Measurements from ENCODE around the gene PPP1R14B. TPM values are rescaled to one million over a fixed set of nuclear protein-coding genes. Genes with fewer than 3 reads are reported as not detected.

The PPP1R14B gene
- total RNA-seq, 1 experiment from 2014 or later, result 583 TPM

- TF ChIP-seq CTCF (IDR thresholded peaks at IDR 0.05; ENCODE audit: unreplicated experiment), result no peak
- BruUV-seq (replicated peaks), result no TSS peak
- peaks cover 5% of the 10 kb centered on the region for H3K36me3 Mint-ChIP-seq (ENCODE audit: insufficient read depth, unreplicated experiment)
- H3K27ac Mint-ChIP-seq (ENCODE audit: low read depth, unreplicated experiment), result no peak overlapping the region
- peaks cover 6% of the 10 kb centered on the region for H3K4me1 Mint-ChIP-seq (ENCODE audit: insufficient read depth, unreplicated experiment)
- POLR2A ChIA-PET, result interaction anchor here (0.8 to 2.5 kb wide), 5 partner anchors 14 to 52 kb away, joined by 5 to 53 read pairs (median 8); partner anchors contain the start of genes BAD, ESRRA and GPR137
- CTCF ChIA-PET, result interaction anchor here (0.6 to 4.5 kb wide), 4 partner anchors 12 to 99 kb away, joined by 3 to 65 read pairs (median 20); partner anchors contain the start of gene CATSPERZ
- intact Hi-C loops (cut with micrococcal nuclease), result loop anchor here (2.0 to 5.0 kb wide), 4 partner anchors 34 to 104 kb away; partner anchors contain the start of genes CATSPERZ, GPR137 and RPS6KA4
- no peak overlapping the region for H3K4me3 Mint-ChIP-seq (ENCODE audit: unreplicated experiment)
- DNase-seq (ENCODE audit: unreplicated experiment), result no peak
- H3K9me3 Mint-ChIP-seq (ENCODE audit: unreplicated experiment), result no peaks in the 10 kb centered on the region
- no peaks in the 10 kb centered on the region for H3K27me3 Mint-ChIP-seq (ENCODE audit: insufficient read depth, unreplicated experiment)
These were observed 6.3 kb upstream of the PPP1R14B start for GRCh38 chr11:64253043-64253442.

GRCh38 chr11:64252003-64252872 lies 5.5 kb upstream of the PPP1R14B start:
- BruUV-seq (replicated peaks), result no TSS peak
- Mint-ChIP-seq H3K9me3 (ENCODE audit: unreplicated experiment) (no peaks in the 10 kb centered on the region), H3K36me3 (ENCODE audit: insufficient read depth, unreplicated experiment) (no peaks in the 10 kb centered on the region), H3K27me3 (ENCODE audit: insufficient read depth, unreplicated experiment) (no peaks in the 10 kb centered on the region), H3K4me3 (ENCODE audit: unreplicated experiment) (peak overlapping the region; percentile 87), H3K4me1 (ENCODE audit: insufficient read depth, unreplicated experiment) (peaks cover 6% of the 10 kb centered on the region), H3K27ac (ENCODE audit: low read depth, unreplicated experiment) (peak overlapping the region; percentile 89)
- intact Hi-C loops (cut with micrococcal nuclease), result loop anchor here (2.0 to 5.0 kb wide), 4 partner anchors 35 to 105 kb away; partner anchors contain the start of genes CATSPERZ, GPR137 and RPS6KA4
- ChIA-PET CTCF (interaction anchor here (0.6 to 4.5 kb wide), 17 partner anchors 9 to 310 kb away, joined by 3 to 65 read pairs (median 4); partner anchors contain the start of gene CATSPERZ), POLR2A (interaction anchor here (0.7 to 3.3 kb wide), 17 partner anchors 9 to 1411 kb away, joined by 3 to 53 read pairs (median 5); partner anchors contain the start of genes BAD, ESRRA, FKBP2 and GPR137)
- DNase-seq (ENCODE audit: unreplicated experiment), result peak; percentile 69
- no peak for TF ChIP-seq CTCF (IDR thresholded peaks at IDR 0.05; ENCODE audit: unreplicated experiment)

GRCh38 chr11:64251753-64252002 lies 4.9 kb upstream of the PPP1R14B start:
- CTCF ChIA-PET, result interaction anchor here (0.6 to 4.5 kb wide), 13 partner anchors 8 to 860 kb away, joined by 3 to 65 read pairs (median 6); partner anchors contain the start of genes CATSPERZ and TM7SF2
- POLR2A ChIA-PET, result interaction anchor here (0.8 to 3.3 kb wide), 14 partner anchors 8 to 70 kb away, joined by 3 to 53 read pairs (median 6); partner anchors contain the start of genes BAD, ESRRA, FKBP2 and GPR137
- H3K27me3 Mint-ChIP-seq (ENCODE audit: insufficient read depth, unreplicated experiment), result no peaks in the 10 kb centered on the region
- no peaks in the 10 kb centered on the region for H3K36me3 Mint-ChIP-seq (ENCODE audit: insufficient read depth, unreplicated experiment)
- no peaks in the 10 kb centered on the region for H3K9me3 Mint-ChIP-seq (ENCODE audit: unreplicated experiment)
- peak overlapping the region; percentile 89 for H3K27ac Mint-ChIP-seq (ENCODE audit: low read depth, unreplicated experiment)
- H3K4me1 Mint-ChIP-seq (ENCODE audit: insufficient read depth, unreplicated experiment), result peaks cover 6% of the 10 kb centered on the region
- H3K4me3 Mint-ChIP-seq (ENCODE audit: unreplicated experiment), result peak overlapping the region; percentile 87
- intact Hi-C loops (cut with micrococcal nuclease), result loop anchor here (1.0 to 5.0 kb wide), 5 partner anchors 18 to 106 kb away; partner anchors contain the start of genes CATSPERZ, GPR137 and RPS6KA4
- no TSS peak for BruUV-seq (replicated peaks)
- no peak for DNase-seq (ENCODE audit: unreplicated experiment)
- no peak for TF ChIP-seq CTCF (IDR thresholded peaks at IDR 0.05; ENCODE audit: unreplicated experiment)

All from MCF 10A (cell line).